Heart left ventricle (tissue), 16 donors: ENCODE measurements around the gene COL1A1. TPM values are rescaled to one million over a fixed set of nuclear protein-coding genes. Genes with fewer than 3 reads are reported as not detected.
A peak's percentile ranks its signal among the peaks of the same experiment; 100 is the strongest.

ENCODE experiments used
- ATAC-seq, 4 donors: fragments of 200-7000 bp; cut with Tn5 transposase; one replicate each; pipeline ENCODE4 v1.9.1; 2020 to 2022; ENCODE audit warnings: moderate library complexity in 4 of 4, mild to moderate bottlenecking in 3 of 4, moderate number of reproducible peaks in 1 of 4
- DNase-seq, 5 donors: peaks; one replicate each; pipeline ENCODE4 v3.0.0-alpha.2; 2020
- H3K27ac ChIP-seq, 12 donors: fragments of 200-600 bp; sonication (generic) in 4 of 12; one replicate each; pipeline versions ENCODE4 v1.5.0 to v1.8.0; 2016 to 2022; ENCODE audit warnings: mild to moderate bottlenecking in 2 of 12
- H3K27me3 ChIP-seq, 9 donors: fragments of 200-600 bp; sonication (generic) in 2 of 9; one replicate each; pipeline versions ENCODE4 v1.5.1 to v1.8.0; 2016 to 2022; ENCODE audit warnings: mild to moderate bottlenecking in 3 of 9
- H3K36me3 ChIP-seq, 9 donors: fragments of 200-600 bp; sonication (generic) in 2 of 9; one replicate each; pipeline versions ENCODE4 v1.5.0 to v1.8.0; 2018 to 2022; ENCODE audit warnings: mild to moderate bottlenecking in 2 of 9
- H3K4me1 ChIP-seq, 12 donors: fragments of 200-600 bp; sonication (generic) in 4 of 12; one replicate each; pipeline versions ENCODE4 v1.5.0 to v1.8.0; 2016 to 2022; ENCODE audit warnings: mild to moderate bottlenecking in 3 of 12
- H3K4me3 ChIP-seq, 12 donors: fragments of 200-600 bp; sonication (generic) in 4 of 12; one replicate each; pipeline versions ENCODE4 v1.5.0 to v1.8.0; 2017 to 2022; ENCODE audit warnings: mild to moderate bottlenecking in 9 of 12, moderate library complexity in 4 of 12
- H3K9me3 ChIP-seq, 12 donors: fragments of 200-600 bp; sonication (generic) in 4 of 12; one replicate each; pipeline versions ENCODE4 v1.5.0 to v1.8.0; 2016 to 2022; ENCODE audit warnings: mild to moderate bottlenecking in 1 of 12
- CTCF ChIP-seq, 12 donors: fragments of 200-600 bp; sonication (generic) in 4 of 12; IDR thresholded peaks; one replicate each; pipeline versions ENCODE4 v1.5.0 to v1.8.0; 2018 to 2022; ENCODE audit warnings: antibody characterized with exemption in 12 of 12, mild to moderate bottlenecking in 5 of 12
- POLR2A ChIP-seq, 2 donors: fragments of 450-650 bp; IDR thresholded peaks; one replicate each; pipeline ENCODE4 v1.6.1; 2017; ENCODE audit warnings: antibody characterized with exemption in 2 of 2, mild to moderate bottlenecking in 2 of 2, moderate library complexity in 2 of 2
- whole genome bisulfite sequencing, 4 donors: extraction: QIAGEN DNeasy Blood & Tissue Kit in 2 of 4; methylation state at CpG; one replicate each; pipeline versions ENCODE4 v1.1.5 to v1.1.7; 2013 to 2018; 5-methylcytosine and 5-hydroxymethylcytosine counted together
- intact Hi-C, 10 donors: fragments of 100-400 bp; cut with DNase I; formaldehyde crosslinking; loops; one replicate each; pipeline versions ENCODE4 v1.11.1 to v1.14.2; 2022
- polyA plus RNA-seq, 2 donors: library from polyadenylated mRNA; stranded (reverse); fragments of 200-250 nt; gene quantifications; one replicate each; pipeline ENCODE4 v1.2.3, GENCODE V29; 2013
- total RNA-seq, 9 donors: library from RNA; depleted of rRNA in 2 of 9; stranded (reverse); fragments of >200 nt in 2 of 9; fragmentation: NEBNext Ultra II Directional in 3 of 9; extraction: Animal tissue kit (Norgen Biotek cat#: 25700) in 3 of 9; gene quantifications; one replicate each; pipeline versions ENCODE4 v1.1.0 to v1.2.4, GENCODE V29; 2016 to 2023
- donor health status: ischemic (EF 13 %, LVEDD 7.1; RV severe dilation, severe dysfunction).
- donor health status: healthy with polysubstance abuse.
- donor health status: DM: no; HTN: yes; CAD: no.
- donor health status: DM: no; HTN: no; CAD: no.
- donor health status: ischemic (EF 25% LVEDD 6.9; RV normal size, moderate dysfunction).
- donor health status: ischemic (EF 25% LVEDD 5.7; RV mildly dilated, moderate dysfunction).
- donor health status: healthy.
- donor health status: DM: yes; HTN: yes; CAD: no.
- donor health status: ischemic (EF 35%, LVEDD 5.7; RV mildly dilated, moderate dysfunction).
- donor health status: nonischemic (EF 11% LVEDD 7.7; RV severe dilation, severe dysfunction).
- donor health status: DM: yes; HTN: yes; CAD: no.
- donor health status: PGD.
- donor health status: ischemic (EF 29% LVEDD 5.4; RV normal size, mild dysfunction).
- donor health status: nonischemic (EF 23%, LVEDD 6.1; RV moderate dilation, normal function).

COL1A1 gene
- total and polyA plus RNA-seq, 11 donors, result 10.2 to 897 (median 55.4) TPM

- peak overlapping the region in 9 of 12 donors; percentile 36 to 64 (median 55) for H3K4me3 ChIP-seq
- WGBS, 4 donors, result 42 to 68% (median 55%) methylated on average over 3 of the region's 3 CpGs
- peaks cover 0 to 70% (median 28%) of the 10 kb centered on the region in 12 donors for H3K4me1 ChIP-seq
These were observed 36.0 kb downstream of the COL1A1 start for GRCh38 chr17:50165466-50165865.

GRCh38 chr17:50165066-50165465 lies 36.4 kb downstream of the COL1A1 start:
- Histone ChIP-seq H3K4me1 (peaks cover 0 to 67% (median 28%) of the 10 kb centered on the region in 12 donors), H3K9me3 (no peaks in the 10 kb centered on the region), H3K4me3 (peak overlapping the region in 5 of 12 donors; percentile 41 to 64 (median 57)), H3K27ac (peak overlapping the region in 11 of 12 donors; percentile 86 to 100 (median 94)), H3K27me3 (no peaks in the 10 kb centered on the region), H3K36me3 (peaks cover 0 to 8% (median 2%) of the 10 kb centered on the region in 9 donors)
- DNase-seq (peak in 2 of 5 donors; percentile 20 to 25), ATAC-seq (no peak)
- intact Hi-C loops, result loop anchor here in 5 of 10 donors (5.0 to 10.0 kb wide), 2 partner anchors 33 to 50 kb away; partner anchors contain the start of gene SAMD14 (in 3 of the 5)
- TF ChIP-seq POLR2A (IDR thresholded peaks at IDR 0.05), result no peak
- no peak for TF ChIP-seq CTCF (IDR thresholded peaks at IDR 0.05)
- 65 to 85% (median 71%) methylated on average over 9 of the region's 9 CpGs for WGBS, 4 donors

More at GRCh38 chr17:50165466-50165865, 36.0 kb downstream of the COL1A1 start:
- Histone ChIP-seq H3K9me3 (no peaks in the 10 kb centered on the region), H3K36me3 (peaks cover 0 to 8% (median 3%) of the 10 kb centered on the region in 9 donors), H3K27me3 (no peaks in the 10 kb centered on the region), H3K27ac (peak overlapping the region; percentile 86 to 100 (median 94))
- TF ChIP-seq POLR2A (IDR thresholded peaks at IDR 0.05) (no peak), CTCF (IDR thresholded peaks at IDR 0.05) (no peak)
- DNase-seq (peak in 2 of 5 donors; percentile 24 to 27), ATAC-seq (no peak)
- intact Hi-C loops, result loop anchor here in 5 of 10 donors (5.0 to 10.0 kb wide), 2 partner anchors 33 to 51 kb away; partner anchors contain the start of gene SAMD14 (in 3 of the 5)

- H3K4me1 ChIP-seq, result peaks cover 0 to 66% (median 28%) of the 10 kb centered on the region in 12 donors
These were observed 36.8 kb downstream of the COL1A1 start for GRCh38 chr17:50164697-50164988.

More at GRCh38 chr17:50164697-50164988, 36.8 kb downstream of the COL1A1 start:
- H3K9me3 ChIP-seq, result no peaks in the 10 kb centered on the region
- intact Hi-C loops, result loop anchor here in 9 of 10 donors (5.0 to 10.0 kb wide), 5 partner anchors 47 to 72 kb away; partner anchors contain the start of gene PDK2 (in 1 of the 9)
- H3K27me3 ChIP-seq, result no peaks in the 10 kb centered on the region
- WGBS, 4 donors, result 77 to 92% (median 83%) methylated on average over 2 of the region's 2 CpGs
- ATAC-seq (no peak), DNase-seq (no peak)
- peaks cover 0 to 8% (median 0%) of the 10 kb centered on the region in 9 donors for H3K36me3 ChIP-seq
- peak overlapping the region in 11 of 12 donors; percentile 86 to 100 (median 94) for H3K27ac ChIP-seq
- TF ChIP-seq POLR2A (IDR thresholded peaks at IDR 0.05) (no peak), CTCF (IDR thresholded peaks at IDR 0.05) (no peak)
- no peak overlapping the region for H3K4me3 ChIP-seq
